ENCODE measurements around the gene JOSD2. TPM values are rescaled to one million over a fixed set of nuclear protein-coding genes. Genes with fewer than 3 reads are reported as not detected.
"Not testable (repeated sequence)": the region's sequence is repeated elsewhere in the genome, so short reads cannot be mapped to it uniquely, and the experiment has no call there.

Gene JOSD2
- total RNA-seq, 1 experiment from 2014 or later, result 17.7 TPM

GRCh38 chr19:50531171-50531612 lies 20.2 kb upstream of the JOSD2 start:
- Histone ChIP-seq H3K36me3 (no peaks in the 10 kb centered on the region), H3K27me3 (peaks cover 2% of the 10 kb centered on the region; the same call in 1 of the 2 replicates), H3K9me3 (replicated peaks) (peaks cover 8% of the 10 kb centered on the region; the same call in 1 of the 2 replicates), H3K4me3 (no peak overlapping the region), H3K27ac (no peak overlapping the region), H3K4me1 (peaks cover 9% of the 10 kb centered on the region; the same call in 1 of the 2 replicates)
- no peak for DNase-seq

GRCh38 chr19:50528052-50528451 lies 17.1 kb upstream of the JOSD2 start:
- not testable (repeated sequence) for H3K4me3 ChIP-seq; H3K4me1 ChIP-seq; H3K9me3 ChIP-seq (replicated peaks); H3K27me3 ChIP-seq; DNase-seq; H3K36me3 ChIP-seq; H3K27ac ChIP-seq

- no peaks in the 10 kb centered on the region for H3K9me3 ChIP-seq (replicated peaks)
- DNase-seq, result no peak
- no peaks in the 10 kb centered on the region for H3K4me1 ChIP-seq
- peaks cover 4% of the 10 kb centered on the region; the same call in 1 of the 2 replicates for H3K27me3 ChIP-seq
- no peak overlapping the region for H3K27ac ChIP-seq
- H3K4me3 ChIP-seq, result no peak overlapping the region
- no peaks in the 10 kb centered on the region for H3K36me3 ChIP-seq
These were observed 11.9 kb upstream of the JOSD2 start for GRCh38 chr19:50522881-50523280.

GRCh38 chr19:50520822-50521465 lies 10.0 kb upstream of the JOSD2 start:
- no peak overlapping the region for H3K27ac ChIP-seq
- no peaks in the 10 kb centered on the region for H3K9me3 ChIP-seq (replicated peaks)
- H3K4me1 ChIP-seq, result no peaks in the 10 kb centered on the region
- H3K36me3 ChIP-seq, result no peaks in the 10 kb centered on the region
- H3K4me3 ChIP-seq, result no peak overlapping the region
- H3K27me3 ChIP-seq, result no peaks in the 10 kb centered on the region; the same call in 1 of the 2 replicates
- DNase-seq, result no peak

GRCh38 chr19:50519006-50519575 lies 8.1 kb upstream of the JOSD2 start:
- H3K27me3 ChIP-seq, result peaks cover 6% of the 10 kb centered on the region; the same call in 1 of the 2 replicates
- H3K4me3 ChIP-seq, result no peak overlapping the region
- H3K36me3 ChIP-seq, result no peaks in the 10 kb centered on the region
- DNase-seq, result no peak
- no peak overlapping the region for H3K27ac ChIP-seq
- H3K9me3 ChIP-seq (replicated peaks), result no peaks in the 10 kb centered on the region
- H3K4me1 ChIP-seq, result no peaks in the 10 kb centered on the region

GRCh38 chr19:50518091-50519005 lies 7.4 kb upstream of the JOSD2 start:
- peaks cover 6% of the 10 kb centered on the region; the same call in 1 of the 2 replicates for H3K27me3 ChIP-seq
- H3K4me1 ChIP-seq, result no peaks in the 10 kb centered on the region
- DNase-seq, result no peak

GRCh38 chr19:50517704-50518075 lies 6.7 kb upstream of the JOSD2 start:
- no peak overlapping the region for H3K27ac ChIP-seq
- H3K4me3 ChIP-seq, result no peak overlapping the region
- DNase-seq, result no peak
- H3K27me3 ChIP-seq, result peaks cover 6% of the 10 kb centered on the region; the same call in 1 of the 2 replicates
- no peaks in the 10 kb centered on the region for H3K9me3 ChIP-seq (replicated peaks)
- no peaks in the 10 kb centered on the region for H3K4me1 ChIP-seq
- H3K36me3 ChIP-seq, result no peaks in the 10 kb centered on the region

More at GRCh38 chr19:50518091-50519005, 7.4 kb upstream of the JOSD2 start:
- Histone ChIP-seq H3K4me3 (no peak overlapping the region), H3K9me3 (replicated peaks) (no peaks in the 10 kb centered on the region), H3K27ac (no peak overlapping the region), H3K36me3 (no peaks in the 10 kb centered on the region)

- no peak for DNase-seq
- Histone ChIP-seq H3K9me3 (replicated peaks) (no peaks in the 10 kb centered on the region), H3K36me3 (no peaks in the 10 kb centered on the region), H3K27ac (no peak overlapping the region), H3K27me3 (peaks cover 6% of the 10 kb centered on the region; the same call in 1 of the 2 replicates), H3K4me3 (no peak overlapping the region), H3K4me1 (no peaks in the 10 kb centered on the region)
These were observed 6.1 kb upstream of the JOSD2 start for GRCh38 chr19:50516964-50517703.

- Histone ChIP-seq H3K9me3 (replicated peaks) (no peaks in the 10 kb centered on the region), H3K4me1 (no peaks in the 10 kb centered on the region), H3K4me3 (no peak overlapping the region), H3K27ac (no peak overlapping the region), H3K36me3 (no peaks in the 10 kb centered on the region), H3K27me3 (peaks cover 6% of the 10 kb centered on the region; the same call in 1 of the 2 replicates)
- DNase-seq, result no peak
These were observed 5.5 kb upstream of the JOSD2 start for GRCh38 chr19:50516456-50516855.

GRCh38 chr19:50515168-50515561 lies 4.2 kb upstream of the JOSD2 start:
- Histone ChIP-seq H3K27ac (no peak overlapping the region), H3K4me3 (no peak overlapping the region), H3K9me3 (replicated peaks) (no peaks in the 10 kb centered on the region), H3K4me1 (peaks cover under 1% of the 10 kb centered on the region), H3K36me3 (no peaks in the 10 kb centered on the region), H3K27me3 (peaks cover 6% of the 10 kb centered on the region; the same call in 1 of the 2 replicates)
- no peak for DNase-seq

- Histone ChIP-seq H3K36me3 (no peaks in the 10 kb centered on the region), H3K9me3 (replicated peaks) (no peaks in the 10 kb centered on the region), H3K27ac (no peak overlapping the region), H3K27me3 (peaks cover 6% of the 10 kb centered on the region; the same call in 1 of the 2 replicates), H3K4me1 (peaks cover 5% of the 10 kb centered on the region), H3K4me3 (no peak overlapping the region)
- DNase-seq, result no peak
These were observed 3.6 kb upstream of the JOSD2 start for GRCh38 chr19:50514346-50515167.

GRCh38 chr19:50513746-50514345 lies 2.9 kb upstream of the JOSD2 start, which contains the start of gene ASPDH:
Gene ASPDH, minus strand, starts transcription at chr19:50513913. Its CDS starts 90 bp downstream, at chr19:50513823.
- Histone ChIP-seq H3K4me3 (no peak within 1 kb of the TSS), H3K4me1 (peaks cover 12% of the 10 kb centered on the region), H3K27me3 (peaks cover 6% of the 10 kb centered on the region; the same call in 1 of the 2 replicates), H3K36me3 (no peaks in the 10 kb centered on the region), H3K9me3 (replicated peaks) (no peaks in the 10 kb centered on the region), H3K27ac (no peak within 1 kb of the TSS)
- DNase-seq, result no peak

GRCh38 chr19:50512999-50513745 lies 2.2 kb upstream of the JOSD2 start:
- Histone ChIP-seq H3K4me1 (peaks cover 19% of the 10 kb centered on the region), H3K27me3 (peaks cover 6% of the 10 kb centered on the region; the same call in 1 of the 2 replicates), H3K27ac (no peak overlapping the region), H3K36me3 (no peaks in the 10 kb centered on the region), H3K4me3 (no peak overlapping the region), H3K9me3 (replicated peaks) (no peaks in the 10 kb centered on the region)
- no peak for DNase-seq

Data from SJCRH30 (cell line).